Epithelial cell of proximal tubule (primary cell): Measurements from ENCODE around the gene TAS2R9. TPM values are rescaled to one million over a fixed set of nuclear protein-coding genes. Genes with fewer than 3 reads are reported as not detected.

ENCODE experiments used
- DNase-seq: peaks from one replicate; pipeline ENCODE4 v3.0.0-alpha.2; 2011; ENCODE audit warnings: low read depth
- H3K4me3 ChIP-seq: 2 replicates; pipeline ENCODE4 v1.5.1; 2011; ENCODE audit warnings: low read depth, mild to moderate bottlenecking, low read length
- CTCF ChIP-seq: conservative IDR thresholded peaks from 2 replicates; pipeline ENCODE4 v1.5.1; 2012; ENCODE audit warnings: low read depth, mild to moderate bottlenecking, low read length
- total RNA-seq: library from RNA; depleted of rRNA; stranded (reverse); fragments of >200 nt; gene quantifications from 2 replicates; pipeline ENCODE4 v1.2.3, GENCODE V29; 2015

TAS2R9 gene
- total RNA-seq, 1 donor from 2014 or later, result not detected

- H3K4me3 ChIP-seq, result no peak overlapping the region
- no peak for TF ChIP-seq CTCF
- no peak for DNase-seq
Measured at GRCh38 chr12:10842862-10843261, 32.9 kb upstream of the TAS2R9 start.

GRCh38 chr12:10838461-10838860 is 28.5 kb upstream of the TAS2R9 start:
- DNase-seq, result no peak
- no peak for TF ChIP-seq CTCF
- H3K4me3 ChIP-seq, result no peak overlapping the region

- no peak overlapping the region for H3K4me3 ChIP-seq
- no peak for DNase-seq
- TF ChIP-seq CTCF, result no peak
Measured at GRCh38 chr12:10829994-10830393, 20.0 kb upstream of the TAS2R9 start.

GRCh38 chr12:10826258-10826657 is 16.3 kb upstream of the TAS2R9 start, which contains the start of gene TAS2R10:
Gene TAS2R10 (minus strand): TSS chr12:10826358. CDS start chr12:10826269, 89 bp downstream.
- DNase-seq, result no peak
- TF ChIP-seq CTCF, result no peak
- no peak within 1 kb of the TSS for H3K4me3 ChIP-seq

GRCh38 chr12:10824957-10825356 is 15.0 kb upstream of the TAS2R9 start:
- H3K4me3 ChIP-seq, result no peak overlapping the region
- TF ChIP-seq CTCF, result no peak
- DNase-seq, result no peak

- H3K4me3 ChIP-seq, result no peak overlapping the region
- TF ChIP-seq CTCF, result no peak
- DNase-seq, result no peak
Measured at GRCh38 chr12:10811883-10812536, 2.0 kb upstream of the TAS2R9 start.

- DNase-seq, result no peak
- no peak within 1 kb of the TSS for H3K4me3 ChIP-seq
- no peak for TF ChIP-seq CTCF
Measured at GRCh38 chr12:10807186-10807585, 2.8 kb downstream of the TAS2R9 start, which contains the start of gene TAS2R8. Gene TAS2R8 (minus strand): TSS chr12:10807286. CDS start chr12:10806980, 306 bp downstream.
